Measurements from ENCODE around the gene AGPAT2.

Gene AGPAT2

GRCh38 chr9:136661641-136662325 lies 25.5 kb downstream of the AGPAT2 start:
- no peak for DNase-seq (ENCODE audit: low spot score)

DNA sequence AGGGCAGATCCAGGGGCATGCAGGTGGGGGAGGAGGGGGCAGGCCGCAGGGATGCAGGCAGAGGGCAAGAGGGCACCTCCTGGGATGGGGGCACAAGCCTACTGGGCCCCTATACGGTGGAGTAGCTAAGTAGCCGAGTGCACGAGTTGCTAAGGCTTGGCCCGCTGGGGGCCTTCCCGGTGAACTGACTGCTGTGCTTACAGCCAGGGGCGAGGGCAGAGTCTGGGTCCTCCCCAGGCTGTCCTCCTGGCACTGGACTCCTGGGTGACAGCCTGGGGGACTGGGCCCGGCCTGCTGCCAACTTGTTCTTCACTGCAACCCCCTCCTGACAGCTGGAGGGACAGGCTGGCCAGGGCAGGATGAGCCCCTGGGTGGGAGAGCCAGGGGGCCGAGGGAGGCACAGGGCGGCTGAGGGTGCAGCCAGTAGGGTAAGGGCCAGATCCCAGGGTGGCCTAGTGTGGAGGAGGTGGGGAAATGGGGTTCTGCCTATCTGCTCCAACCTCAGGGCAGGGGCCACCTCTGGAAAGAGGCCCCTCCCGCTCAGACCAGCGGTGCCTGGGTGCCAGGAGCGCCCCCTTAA lies 26.2 kb downstream of the AGPAT2 start:
- no peak for DNase-seq (ENCODE audit: low spot score)

- no peak for DNase-seq (ENCODE audit: low spot score)
These were observed 27.1 kb downstream of the AGPAT2 start for GRCh38 chr9:136659861-136660784.

- no peak for DNase-seq (ENCODE audit: low spot score)
These were observed 28.3 kb downstream of the AGPAT2 start for GRCh38 chr9:136658849-136659535.

DNA sequence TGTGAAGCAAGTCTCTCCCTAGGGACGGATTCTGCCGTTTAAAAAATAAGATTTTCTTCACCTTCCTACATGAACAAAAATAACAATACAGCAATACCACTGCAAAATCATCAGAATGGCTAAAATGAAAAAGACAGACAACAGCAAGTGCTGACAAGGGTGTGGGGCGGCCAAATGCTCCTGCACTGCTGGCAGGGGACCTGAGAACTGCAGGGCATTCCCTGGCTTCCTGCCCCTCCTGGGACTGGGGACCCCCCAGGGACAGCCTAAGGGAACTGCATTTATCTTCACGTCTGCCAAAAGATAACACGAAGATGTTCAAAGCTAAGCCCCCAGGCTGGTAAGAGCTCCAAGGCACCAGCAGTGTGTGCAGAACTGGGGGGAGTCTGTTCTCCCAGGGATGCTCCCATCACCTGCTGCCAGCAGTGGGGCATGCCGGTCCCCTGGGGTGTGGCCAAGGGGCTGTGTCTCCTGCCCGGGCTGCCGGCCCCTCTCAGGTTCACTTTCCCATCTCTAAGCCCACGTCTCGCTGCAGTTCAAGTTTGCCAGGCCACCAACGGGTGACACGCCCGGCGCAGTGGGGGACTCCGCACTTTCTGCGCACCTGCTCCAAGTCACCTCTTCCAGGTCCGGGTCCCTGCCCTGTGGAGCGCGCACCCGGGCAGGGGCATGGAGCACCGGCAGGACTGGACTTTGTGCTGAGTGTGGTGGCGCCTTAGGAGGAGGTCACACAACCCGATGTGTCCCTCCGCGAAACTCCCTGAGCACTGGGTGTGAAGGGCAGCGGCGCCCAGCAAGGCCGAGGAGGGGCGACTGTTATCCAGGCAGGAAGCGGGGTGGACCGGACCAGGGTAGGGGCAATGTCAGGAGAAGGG lies 29.0 kb downstream of the AGPAT2 start:
- no peak for DNase-seq (ENCODE audit: low spot score)

GRCh38 chr9:136656795-136657611 lies 30.3 kb downstream of the AGPAT2 start:
- DNase-seq (ENCODE audit: low spot score) = no peak

- DNase-seq (ENCODE audit: low spot score) = no peak
These were observed 31.0 kb downstream of the AGPAT2 start for GRCh38 chr9:136656183-136656738.

GRCh38 chr9:136655536-136656182 lies 31.6 kb downstream of the AGPAT2 start:
- DNase-seq (ENCODE audit: low spot score) = no peak

DNA sequence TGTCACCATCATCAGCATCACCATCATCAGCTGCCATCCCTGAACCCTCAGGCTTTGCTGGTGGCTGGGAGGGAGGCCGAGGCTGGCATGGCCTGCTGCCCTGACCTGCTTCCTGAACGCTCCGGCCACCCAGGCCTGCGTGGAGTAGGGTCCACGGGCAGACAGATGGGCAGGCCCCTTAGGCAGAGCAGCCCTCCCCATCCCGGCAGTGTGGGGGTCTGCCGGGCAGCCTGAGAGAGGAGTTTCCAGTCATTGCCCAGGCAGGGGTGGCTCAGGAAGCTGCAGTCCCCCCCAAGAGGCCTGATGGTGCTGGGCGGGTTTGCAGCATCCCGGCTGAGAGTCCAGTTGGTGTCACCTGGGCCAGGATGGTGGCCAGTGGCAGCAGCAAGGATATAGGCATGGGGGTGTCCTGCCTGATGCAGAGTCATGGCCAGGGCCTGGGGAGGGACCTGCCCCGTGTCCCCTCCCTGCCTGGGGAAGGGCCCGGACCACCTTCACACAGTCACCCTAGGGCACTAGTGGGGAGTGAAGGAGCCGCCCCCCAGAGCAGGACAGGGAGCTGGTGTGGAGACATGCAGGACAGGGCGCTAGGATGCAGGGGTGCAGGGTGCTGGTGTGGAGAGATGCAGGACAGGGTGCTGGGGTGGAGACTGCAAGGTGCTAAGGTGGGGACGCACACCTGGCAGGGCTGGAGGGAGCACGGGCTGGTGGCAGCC lies 32.3 kb downstream of the AGPAT2 start:
- DNase-seq (ENCODE audit: low spot score) = no peak

DNA sequence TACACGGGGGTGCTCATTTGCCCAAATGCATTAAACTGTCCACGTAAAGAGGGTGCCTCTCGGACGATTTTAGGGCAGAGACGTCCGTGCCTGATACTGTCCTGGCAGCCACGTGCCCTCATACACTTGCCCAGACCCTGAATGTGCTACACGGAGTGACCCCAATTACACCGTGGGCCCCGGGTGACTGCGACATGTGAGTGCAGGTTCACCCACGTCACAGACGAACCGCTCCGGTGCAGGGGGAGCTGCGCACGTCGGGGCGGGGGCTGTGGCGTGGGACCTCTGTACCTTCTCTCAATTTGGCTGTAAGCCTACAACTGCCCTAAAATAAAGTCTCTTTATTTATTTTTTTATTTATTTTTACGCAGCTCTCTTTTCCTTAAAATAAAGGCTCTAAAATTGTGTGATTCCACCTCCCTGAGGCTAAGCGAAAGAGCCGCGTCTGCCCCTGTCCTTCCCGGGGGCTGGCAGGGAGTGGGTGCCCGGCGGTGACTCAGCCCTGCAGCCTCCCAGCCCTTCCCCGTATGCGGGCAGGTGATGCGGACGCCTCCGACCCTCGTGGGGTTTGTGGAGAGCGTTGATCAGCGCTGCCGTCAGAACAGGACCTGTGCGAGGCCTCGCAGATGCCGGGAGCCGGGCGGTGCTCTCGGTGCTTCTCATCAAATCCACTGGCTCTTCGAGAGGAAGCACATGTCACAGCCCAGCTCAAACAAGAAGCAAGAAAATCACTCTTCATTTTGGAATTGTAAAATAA lies 33.8 kb downstream of the AGPAT2 start:
- DNase-seq (ENCODE audit: low spot score) = no peak

DNA sequence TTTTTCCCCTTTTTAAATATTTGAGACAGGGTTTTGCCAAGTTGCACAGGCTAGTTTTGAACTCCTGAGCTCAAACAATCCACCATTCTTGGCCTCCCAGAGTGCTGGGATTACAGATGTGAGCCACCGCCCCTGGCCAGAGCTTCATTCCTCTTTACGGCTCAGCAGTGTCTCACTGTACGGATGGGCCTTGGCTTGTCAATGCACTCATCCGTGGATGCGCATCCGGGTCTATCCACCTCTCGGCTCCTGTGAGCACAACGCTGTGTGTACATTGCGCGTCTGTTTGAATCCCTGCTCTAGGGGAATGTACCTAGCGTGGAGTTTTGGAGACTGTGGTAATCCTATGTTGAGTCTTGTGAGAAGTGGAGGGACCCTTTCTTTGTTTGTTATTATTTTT lies 35.4 kb downstream of the AGPAT2 start:
- no peak for DNase-seq (ENCODE audit: low spot score)

DNA sequence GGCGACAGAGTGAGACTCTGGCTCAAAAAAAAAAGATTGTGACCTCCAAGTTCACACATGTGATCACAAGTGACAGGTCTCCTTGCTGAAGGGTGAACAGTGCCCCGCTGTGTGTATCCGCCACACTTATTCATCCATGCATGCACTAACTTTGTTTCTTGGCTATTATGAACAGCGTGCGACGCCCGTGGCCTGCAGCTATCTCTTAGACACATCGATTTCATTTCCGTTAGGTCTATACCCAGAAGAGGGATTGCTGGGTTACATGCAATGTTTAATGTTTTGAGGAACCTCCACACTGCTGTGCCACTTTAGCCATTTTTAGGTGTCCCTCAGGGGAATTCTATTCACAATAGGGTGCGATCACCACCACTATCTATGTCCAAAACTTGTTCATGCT lies 36.6 kb downstream of the AGPAT2 start:
- no peak for DNase-seq (ENCODE audit: low spot score)

GRCh38 chr9:136650021-136650420 lies 37.2 kb downstream of the AGPAT2 start:
- DNase-seq (ENCODE audit: low spot score) = no peak

- DNase-seq (ENCODE audit: low spot score) = no peak
These were observed 38.5 kb downstream of the AGPAT2 start for GRCh38 chr9:136648751-136649150.

DNA sequence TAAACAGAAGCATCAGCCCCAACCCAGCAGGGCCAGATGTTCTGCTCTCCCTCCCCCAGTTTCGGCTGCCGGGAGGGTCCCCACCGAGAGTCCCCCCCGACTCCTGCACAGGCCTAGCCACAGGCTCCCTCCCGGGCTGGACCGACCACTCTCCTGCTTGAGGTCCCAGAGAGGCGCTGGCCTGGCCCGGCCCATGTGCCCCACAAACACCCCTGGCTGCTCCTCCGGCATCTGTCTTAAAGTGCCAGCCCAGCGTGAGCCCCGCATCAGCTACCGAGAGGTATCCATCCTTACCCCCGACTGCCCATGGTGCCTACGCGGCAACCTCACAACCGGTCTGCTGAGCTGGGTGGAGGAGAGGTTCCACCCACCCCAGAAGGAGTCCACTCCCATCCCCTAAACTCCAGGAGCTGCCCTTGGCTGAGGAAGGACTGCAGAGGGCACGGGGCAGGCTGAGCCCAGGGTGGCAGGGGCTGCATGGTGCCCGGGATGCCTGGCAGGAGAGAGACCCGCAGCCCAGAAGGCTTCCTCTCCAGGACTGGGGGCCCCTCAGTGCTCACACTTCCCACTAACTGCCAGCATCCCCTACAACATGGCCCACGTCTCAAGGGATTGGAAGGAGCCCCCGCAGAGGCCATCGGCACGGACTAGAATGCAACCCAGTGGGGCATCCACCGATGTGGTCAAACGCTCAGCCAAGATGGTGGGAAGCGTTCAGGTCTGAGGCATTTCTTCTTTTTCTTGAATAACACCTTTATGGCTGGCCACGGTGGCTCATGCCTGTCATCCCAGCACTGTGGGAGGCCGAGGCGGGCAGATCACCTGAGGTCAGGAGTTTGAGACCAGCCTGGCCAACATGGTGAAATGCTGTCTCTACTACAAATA lies 40.2 kb downstream of the AGPAT2 start:
- no peak for DNase-seq (ENCODE audit: low spot score)

- DNase-seq (ENCODE audit: low spot score) = no peak
These were observed 41.1 kb downstream of the AGPAT2 start for GRCh38 chr9:136645903-136646754.

All from hematopoietic multipotent progenitor cell treated with erythropoietin and hydrocortisone succinate and interleukin-3 and kit ligand, for 17 days (in vitro differentiated cells).